EL (cell line): ENCODE measurements around the gene RRAS.
"Not testable (repeated sequence)": the region's sequence is repeated elsewhere in the genome, so short reads cannot be mapped to it uniquely, and the experiment has no call there.

Experiments
- DNase-seq: peaks from one replicate; pipeline ENCODE4 v3.0.0-alpha.2; 2016

RRAS gene

DNA sequence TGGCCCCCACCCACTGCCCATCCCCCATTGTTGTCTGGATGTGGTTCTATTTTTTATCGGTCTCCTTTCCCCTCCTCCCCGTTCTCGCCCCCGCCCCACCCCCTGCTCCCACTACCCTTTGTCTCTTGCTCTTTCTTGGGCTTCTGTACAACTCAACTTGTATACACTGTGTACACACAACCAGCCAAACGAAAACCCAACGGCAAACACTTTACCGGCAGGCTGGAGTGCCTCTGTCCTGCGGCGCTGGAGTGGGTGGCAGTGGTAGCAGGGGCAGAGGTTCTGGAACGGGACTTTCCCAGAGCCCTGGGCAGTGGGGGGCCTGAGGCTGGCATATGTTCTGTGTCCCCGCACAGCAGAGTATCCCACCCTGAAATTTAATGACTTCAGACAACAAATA, 13.7 kb downstream of the RRAS start:
- no peak for DNase-seq

DNA sequence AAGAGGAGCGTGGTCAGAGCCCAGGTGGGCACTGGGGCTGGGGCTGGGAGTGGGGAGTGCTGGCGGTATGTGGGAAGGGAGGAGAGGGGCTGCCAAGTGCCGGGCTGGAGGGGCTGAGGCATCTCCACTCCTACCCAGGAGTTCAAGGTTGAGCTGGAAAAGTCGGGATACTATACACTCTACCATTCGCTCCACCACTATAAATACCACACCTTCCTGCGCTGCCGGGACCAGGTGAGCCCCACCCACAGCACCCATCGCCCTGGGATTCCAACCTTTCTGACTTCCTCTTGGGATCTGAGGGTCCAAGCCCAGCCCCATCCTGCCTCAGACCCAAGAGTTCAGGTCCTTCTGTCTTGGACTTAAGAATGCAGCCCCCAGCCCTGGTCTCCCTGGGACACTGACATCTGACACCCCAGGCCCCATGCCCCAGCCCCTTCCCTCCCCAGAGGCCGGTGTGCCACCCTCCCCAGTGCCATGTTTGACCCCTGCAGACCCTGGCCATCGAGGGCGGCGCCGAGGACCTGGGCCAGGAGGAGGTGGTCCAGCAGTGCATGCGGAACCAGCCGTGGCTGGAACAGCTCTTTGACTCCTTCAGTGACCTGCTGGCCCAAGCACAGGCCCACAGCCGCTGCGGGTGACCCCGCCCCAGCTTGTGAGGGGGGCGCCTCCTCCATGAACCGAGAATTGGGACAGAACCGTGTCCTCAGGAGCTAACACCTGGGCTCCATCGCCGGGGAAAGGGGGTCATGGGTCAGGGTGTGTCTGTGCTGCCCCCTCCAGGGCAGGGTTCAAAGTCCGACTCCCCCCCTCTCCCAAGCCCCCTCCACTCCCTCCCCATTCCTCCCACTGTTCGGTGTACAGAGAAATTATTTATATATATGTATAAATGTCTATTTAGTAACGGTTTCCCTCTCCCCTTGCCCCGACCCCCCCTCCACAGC, 14.7 kb downstream of the RRAS start:
- no peak for DNase-seq

DNA sequence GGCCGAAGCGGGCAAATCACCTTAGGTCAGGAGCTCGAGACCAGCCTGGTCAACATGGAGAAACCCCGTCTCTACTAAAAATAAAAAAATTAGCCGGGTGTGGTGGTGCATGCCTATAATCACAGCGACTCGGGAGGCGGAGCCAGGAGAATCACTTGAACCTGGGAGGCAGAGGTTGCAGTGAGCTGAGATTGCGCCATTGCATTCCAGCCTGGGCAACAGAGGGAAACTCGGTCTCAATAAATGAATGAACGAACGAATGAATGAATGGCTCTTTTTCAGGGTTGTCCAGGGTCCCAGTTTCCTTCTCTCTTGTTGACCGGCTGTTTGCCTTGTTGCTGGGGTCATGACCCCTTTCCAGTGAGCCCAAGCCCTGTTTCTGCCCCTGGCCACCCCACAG, 22.1 kb downstream of the RRAS start:
- DNase-seq: not testable (repeated sequence)

DNA sequence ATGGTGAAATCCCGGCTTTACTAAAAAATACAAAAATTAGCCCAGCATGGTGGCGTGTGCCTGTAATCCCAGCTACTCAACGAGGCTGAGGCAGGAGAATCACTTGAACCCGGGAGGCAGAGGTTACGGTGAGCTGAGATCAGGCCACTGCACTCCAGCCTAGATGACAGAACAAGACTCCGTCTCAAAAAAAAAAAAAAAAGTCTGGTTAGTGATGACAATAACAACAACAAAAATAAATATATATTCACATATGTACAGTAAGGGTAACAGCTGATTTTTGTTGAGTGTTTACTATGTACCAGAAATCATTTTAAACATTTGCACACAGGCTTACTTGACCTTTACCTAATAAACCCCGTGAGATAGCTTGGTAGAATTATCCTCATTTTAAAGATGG, 23.0 kb downstream of the RRAS start:
- no peak for DNase-seq

DNA sequence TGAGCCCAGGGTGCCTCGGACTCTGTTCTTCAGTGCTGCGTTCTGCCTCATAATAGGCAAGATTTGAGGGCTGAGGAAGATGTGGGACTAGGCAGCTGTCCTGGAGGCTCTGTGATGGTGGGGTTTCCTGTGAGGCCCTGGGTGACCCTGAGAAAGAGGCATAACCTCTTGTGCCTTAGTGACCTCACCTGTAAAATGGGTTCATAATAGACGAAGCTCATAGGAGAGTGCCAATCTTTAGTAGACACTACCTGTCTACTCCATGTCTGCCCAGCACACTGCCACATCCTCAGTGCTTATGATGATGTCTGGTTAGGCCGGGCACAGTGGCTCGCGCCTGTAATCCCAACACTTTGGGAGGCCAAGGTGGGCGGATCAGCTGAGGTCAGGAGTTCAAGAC, 23.4 kb downstream of the RRAS start:
- DNase-seq: no peak

DNA sequence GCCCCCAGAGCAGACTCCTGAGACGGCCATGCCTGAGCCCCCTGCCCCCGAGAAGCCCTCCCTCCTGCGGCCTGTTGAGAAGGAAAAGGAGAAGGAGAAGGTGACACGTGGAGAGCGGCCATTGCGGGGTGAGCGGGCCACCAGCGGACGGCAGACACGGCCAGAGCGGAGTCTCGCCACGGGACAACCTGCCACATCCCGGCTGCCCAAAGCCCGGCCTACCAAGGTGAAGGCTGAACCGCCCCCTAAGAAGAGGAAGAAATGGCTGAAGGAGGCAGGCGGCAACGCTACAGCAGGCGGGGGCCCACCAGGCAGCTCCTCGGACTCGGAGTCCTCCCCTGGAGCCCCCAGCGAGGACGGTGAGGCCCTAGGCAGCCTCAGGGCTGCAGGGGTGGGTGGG, 24.1 kb downstream of the RRAS start:
- no peak for DNase-seq

DNA sequence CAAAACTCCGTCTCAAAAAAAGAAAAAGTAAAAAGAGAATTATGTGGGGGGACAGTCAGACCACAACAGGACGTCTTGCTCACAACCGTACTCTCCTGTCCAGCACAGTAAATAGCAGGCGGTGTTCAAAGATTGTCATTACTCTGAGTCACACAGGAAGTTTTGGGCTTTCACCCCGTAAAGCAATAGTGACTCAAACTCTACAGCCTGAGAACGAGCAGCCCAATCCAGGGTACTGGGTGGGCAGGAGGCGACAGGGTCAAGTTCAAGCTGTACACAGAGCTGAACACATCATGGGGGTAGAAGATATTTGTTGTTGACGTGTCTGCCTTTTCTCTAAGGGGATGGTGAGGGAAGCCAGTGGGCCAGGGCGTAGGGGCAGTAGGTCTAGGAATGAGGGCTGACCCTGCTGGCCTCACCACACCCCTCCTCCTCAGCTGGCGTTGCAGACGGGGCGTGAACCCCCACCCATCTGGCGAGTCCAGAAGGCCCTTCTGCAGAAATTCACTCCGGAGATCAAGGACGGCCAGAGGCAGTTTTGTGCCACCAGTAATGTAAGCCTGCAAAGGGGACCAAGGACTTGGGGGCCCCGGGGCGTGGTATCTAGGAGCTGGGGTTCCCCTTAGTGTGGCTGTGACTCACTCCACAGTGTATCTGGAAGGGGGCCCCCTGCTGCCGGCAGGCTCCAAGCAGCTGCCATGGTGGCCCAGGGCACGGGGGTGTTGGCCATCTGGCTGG, 25.7 kb downstream of the RRAS start:
- DNase-seq: peak; percentile 92

DNA sequence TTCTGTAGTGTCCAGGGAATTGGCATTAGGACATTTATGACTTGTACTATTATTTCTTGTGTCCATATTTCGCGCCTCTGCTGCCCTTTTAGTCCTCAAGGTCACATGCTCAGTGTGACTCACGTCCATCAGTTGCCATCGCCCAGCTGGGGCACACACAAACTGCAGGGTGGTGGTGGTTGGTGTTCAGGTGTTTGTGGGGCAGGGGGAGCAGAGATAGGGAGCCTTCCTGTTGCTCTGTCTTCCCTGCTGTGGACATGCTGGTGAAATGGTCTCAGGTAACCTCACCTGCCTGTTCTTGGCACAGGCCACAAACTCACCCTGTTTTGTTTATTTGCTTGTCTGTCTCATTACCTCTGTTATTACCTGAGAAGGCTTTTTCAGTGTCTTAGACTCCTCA, 26.6 kb downstream of the RRAS start:
- DNase-seq: peak; percentile 47

DNA sequence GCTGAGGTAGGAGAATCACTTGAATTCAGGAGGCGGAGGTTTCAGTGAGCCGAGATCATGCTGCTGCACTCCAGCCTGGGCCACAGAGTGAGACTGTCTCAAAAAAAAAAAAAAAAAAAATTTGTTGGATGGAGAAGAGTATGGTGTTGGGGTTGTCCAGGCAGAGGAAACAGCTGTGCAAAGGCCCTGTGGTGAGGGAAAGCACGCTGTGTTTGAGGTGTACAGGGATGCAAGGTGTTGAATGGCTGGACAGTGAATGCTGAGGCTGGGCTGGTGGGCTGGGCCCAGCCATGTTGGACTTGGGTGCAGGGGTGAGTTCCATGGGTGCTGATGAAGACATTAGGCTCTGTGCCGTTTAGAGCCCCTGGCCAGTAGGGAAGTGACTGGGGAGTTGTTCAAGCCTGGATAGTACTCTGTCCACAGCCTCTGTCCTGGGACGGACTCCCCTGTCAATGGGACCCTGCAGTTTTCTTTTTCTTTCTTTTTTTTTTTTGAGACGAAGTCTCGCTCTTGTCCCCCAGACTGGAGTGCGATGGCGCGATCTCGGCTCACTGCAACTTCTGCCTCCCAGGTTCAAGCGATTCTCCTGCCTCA, 30.3 kb downstream of the RRAS start:
- DNase-seq: no peak

DNA sequence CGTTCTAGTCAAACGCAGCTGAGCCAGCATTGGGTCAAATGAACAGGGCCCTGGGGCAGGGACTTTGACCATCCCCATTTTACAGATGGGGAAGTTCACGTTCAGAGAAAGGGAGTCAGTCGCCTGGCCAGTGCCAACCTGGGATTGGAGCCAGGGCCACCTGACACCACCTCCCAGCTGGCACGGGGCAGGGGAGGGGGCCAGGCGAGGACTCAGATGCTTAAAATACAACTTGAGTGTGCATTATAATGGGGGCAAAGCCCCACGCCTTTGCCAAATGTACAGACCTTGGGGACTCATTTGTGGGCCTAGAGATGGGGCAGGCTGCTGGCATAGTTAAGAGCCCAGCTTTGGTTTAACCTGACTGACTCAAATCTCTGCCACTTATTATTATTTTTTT, 34.3 kb downstream of the RRAS start:
- no peak for DNase-seq

DNA sequence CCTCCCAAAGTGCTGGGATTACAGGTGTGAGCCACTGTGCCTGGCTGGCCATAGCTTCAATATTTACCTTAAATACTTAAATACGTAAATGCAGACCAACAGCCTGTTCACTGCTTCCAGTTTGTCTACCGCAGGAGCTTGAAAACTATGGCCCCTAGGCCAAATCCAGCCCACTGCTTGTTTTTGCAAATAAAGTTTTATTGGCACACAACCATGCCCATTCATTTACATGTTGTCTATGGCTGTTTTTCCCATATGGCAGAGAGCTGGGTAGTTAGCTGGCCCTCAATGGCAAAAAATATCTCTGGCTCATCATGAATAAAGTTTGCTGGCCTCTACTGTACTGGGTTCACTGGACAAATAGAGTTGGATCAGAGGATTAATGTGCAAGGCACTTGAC, 37.1 kb downstream of the RRAS start:
- DNase-seq: no peak

DNA sequence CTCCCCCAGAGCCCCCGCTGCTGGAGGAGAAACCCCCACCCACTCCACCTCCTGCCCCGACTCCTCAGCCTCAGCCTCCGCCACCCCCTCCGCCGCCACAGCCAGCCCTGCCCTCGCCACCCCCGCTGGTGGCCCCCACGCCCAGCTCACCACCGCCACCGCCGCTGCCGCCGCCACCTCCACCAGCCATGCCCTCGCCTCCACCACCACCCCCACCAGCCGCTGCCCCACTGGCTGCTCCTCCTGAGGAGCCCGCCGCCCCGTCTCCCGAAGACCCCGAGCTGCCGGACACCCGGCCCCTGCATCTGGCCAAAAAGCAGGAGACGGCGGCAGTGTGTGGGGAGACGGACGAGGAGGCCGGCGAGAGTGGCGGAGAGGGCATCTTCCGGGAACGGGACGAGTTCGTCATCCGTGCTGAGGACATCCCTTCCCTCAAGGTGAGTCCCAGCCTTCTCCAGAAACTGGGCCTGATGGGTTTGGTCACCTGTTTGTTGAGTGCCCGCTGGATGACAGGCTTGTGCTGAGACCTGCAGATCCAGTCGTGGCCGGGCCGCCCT, 38.4 kb downstream of the RRAS start:
- DNase-seq: no peak

DNA sequence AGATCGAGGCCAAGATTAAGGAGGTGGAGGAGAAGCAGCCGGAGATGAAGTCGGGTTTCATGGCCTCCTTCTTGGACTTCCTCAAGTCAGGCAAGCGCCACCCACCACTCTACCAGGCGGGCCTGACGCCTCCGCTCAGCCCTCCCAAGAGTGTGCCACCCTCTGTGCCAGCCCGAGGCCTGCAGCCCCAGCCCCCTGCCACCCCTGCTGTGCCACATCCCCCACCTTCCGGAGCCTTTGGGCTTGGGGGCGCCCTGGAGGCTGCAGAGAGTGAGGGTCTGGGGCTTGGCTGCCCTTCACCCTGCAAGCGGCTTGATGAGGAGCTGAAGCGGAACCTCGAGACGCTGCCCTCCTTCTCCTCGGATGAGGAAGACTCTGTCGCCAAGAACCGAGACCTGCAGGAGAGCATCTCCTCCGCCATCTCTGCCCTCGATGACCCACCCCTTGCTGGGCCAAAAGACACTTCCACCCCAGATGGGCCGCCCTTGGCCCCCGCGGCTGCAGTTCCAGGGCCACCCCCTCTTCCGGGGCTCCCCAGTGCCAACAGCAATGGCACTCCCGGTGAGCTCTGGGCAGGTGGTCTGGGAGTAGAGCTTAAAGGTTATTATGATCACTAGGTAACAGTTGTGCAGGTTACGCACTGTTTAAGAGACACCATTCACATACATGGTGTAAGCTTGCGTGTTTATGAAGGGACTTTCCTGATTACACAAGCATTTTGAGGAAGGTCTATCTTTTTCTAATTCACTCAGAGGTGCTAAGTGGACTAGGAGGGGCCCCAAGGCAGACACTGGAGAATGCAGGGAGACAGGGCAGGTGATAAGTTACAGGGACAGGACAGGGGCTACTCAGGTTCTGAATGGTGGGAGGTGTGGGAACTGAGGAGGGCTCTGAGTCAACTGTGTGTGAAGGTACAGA, 40.3 kb downstream of the RRAS start:
- DNase-seq: no peak

DNA sequence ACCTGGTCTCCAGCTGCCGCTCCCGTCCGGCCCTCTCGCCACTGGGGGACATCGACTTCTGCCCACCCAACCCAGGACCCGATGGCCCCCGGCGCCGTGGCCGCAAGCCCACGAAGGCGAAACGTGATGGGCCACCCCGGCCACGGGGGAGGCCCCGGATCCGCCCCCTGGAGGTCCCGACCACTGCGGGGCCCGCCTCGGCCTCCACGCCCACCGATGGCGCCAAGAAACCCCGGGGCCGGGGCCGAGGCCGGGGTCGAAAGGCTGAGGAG, 42.3 kb downstream of the RRAS start:
- no peak for DNase-seq

DNA sequence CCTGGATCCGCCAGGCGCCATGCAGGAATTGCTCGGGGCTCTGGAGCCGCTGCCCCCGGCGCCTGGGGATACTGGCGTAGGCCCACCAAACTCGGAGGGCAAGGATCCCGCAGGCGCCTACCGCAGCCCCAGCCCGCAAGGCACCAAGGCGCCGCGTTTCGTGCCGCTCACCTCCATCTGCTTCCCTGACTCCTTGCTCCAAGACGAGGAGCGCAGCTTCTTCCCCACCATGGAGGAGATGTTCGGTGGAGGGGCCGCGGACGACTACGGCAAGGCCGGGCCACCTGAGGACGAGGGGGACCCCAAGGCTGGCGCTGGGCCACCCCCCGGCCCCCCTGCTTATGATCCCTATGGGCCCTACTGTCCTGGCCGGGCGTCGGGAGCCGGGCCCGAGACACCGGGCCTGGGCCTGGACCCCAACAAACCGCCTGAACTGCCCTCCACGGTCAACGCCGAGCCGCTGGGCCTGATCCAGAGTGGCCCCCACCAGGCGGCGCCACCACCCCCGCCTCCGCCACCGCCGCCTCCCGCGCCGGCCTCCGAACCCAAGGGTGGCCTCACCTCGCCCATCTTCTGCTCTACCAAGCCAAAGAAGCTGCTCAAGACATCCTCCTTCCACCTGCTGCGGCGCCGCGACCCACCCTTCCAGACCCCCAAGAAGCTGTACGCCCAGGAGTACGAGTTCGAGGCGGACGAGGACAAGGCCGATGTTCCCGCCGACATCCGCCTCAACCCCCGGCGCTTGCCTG, 42.8 kb downstream of the RRAS start:
- no peak for DNase-seq

DNA sequence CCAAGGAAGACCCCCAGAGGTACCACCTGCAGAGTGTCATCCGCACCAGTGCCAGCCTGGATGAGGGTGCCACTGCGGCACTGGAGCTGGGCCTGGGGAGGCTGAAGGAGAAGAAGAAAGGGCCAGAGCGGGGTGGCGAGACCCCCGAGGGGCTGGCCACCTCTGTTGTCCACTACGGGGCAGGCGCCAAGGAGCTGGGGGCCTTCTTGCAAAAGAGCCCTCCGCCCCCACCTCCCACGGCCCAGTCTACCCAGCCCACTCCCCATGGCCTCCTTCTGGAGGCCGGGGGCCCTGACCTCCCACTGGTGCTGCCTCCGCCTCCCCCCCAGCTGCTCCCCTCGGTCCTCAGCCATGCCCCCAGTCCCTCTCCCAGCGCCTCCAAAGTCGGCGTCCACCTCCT, 43.5 kb downstream of the RRAS start:
- DNase-seq: no peak

DNA sequence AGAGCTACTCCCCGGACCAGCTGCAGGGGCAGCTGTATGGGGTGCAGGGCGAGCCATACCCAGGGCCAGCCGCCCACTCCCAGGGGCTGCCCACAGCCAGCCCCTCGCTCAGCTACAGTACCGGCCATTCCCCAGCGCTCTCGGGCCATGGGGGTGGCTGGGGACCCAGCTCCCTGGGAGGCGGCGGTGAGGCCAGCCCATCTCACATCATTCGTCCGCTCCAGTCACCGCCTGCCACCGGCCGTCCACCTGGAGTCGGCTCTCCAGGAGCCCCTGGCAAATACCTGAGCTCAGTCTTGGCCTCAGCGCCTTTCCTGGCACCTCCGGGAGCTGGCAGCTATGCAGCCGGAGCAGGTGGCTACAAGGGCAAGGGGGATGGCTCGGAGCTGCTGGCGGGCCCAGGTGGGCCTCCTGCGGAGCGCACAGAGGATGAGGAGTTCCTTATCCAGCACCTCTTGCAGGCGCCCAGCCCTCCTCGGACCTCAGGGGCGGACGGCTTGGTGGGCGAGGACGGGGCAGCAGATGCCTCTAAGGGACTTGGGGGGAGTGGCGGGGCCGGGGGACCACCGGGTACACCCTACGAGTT, 44.0 kb downstream of the RRAS start:
- no peak for DNase-seq

DNA sequence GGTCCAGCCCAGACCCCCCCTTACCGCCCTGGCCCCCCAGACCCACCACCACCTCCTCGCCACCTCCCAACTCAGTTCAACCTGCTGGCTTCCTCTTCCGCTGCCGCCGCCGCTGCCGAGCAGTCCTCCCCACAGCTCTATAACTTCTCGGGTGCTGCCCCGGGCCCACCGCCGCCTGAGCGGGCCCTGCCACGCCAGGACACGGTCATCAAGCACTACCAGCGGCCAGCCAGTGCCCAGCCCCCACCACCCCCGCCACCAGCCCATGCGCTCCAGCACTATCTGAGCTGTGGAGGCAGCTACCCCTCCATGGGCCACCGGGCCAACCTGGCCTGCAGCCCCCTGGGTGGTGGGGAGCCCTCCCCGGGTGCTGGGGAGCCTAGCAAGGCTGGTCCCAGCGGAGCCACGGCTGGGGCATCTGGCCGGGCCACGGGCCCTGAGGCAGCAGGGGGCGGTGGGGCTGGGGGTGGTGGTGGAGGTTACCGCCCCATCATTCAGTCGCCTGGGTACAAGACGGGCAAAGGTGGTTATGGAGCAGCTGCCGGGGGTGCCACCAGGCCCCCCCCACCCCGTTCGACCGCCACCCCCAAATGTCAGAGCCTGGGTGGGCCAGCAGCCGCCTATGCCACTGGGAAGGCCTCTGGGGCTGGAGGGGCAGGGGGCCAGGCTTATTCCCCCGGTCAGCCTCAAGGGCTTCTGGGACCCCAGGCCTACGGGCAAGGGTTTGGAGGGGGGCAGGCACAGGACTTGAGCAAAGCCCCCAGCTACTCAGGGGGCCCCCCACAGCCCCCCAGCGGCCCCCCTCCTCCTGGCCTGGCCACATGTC, 44.7 kb downstream of the RRAS start:
- no peak for DNase-seq

DNA sequence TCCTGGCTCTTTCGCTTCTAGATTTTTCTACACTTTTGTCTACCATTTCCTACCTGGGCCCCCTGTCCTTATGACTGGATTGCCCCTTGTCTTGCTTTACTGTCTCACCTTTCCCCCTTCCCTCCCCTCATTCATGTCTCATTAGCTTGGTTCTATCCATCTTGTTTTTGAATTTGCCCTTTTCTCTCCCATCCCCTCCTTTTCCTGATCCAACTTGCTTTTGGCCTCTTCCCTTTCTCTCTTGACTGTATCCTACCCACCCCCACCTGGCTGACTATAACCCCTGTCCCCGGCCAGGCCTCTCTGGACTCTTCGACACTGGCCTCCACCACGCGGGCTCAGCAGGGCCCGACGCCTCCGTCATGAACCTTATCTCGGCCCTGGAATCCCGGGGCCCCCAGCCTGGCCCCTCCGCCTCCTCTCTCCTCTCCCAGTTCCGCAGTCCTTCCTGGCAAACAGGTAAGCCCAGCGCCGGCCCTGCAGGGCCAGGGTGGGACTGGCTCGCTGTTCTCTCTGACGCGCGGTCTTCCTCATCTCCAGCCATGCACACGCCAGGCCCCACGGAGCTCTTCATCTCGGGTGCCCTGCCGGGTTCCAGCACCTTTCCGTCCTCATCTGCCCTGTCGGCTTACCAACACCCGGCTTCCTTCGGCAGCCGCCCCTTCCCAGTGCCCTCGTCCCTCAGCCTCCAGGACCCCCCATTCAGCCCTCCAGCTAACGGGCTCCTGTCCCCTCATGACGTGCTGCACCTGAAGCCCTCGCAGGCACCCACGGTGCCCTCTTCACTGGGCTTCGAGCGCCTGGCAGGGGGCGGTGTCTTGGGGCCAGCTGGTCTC, 45.6 kb downstream of the RRAS start:
- no peak for DNase-seq
